ENCODE data around the gene PDGFD.

The PDGFD gene

DNA sequence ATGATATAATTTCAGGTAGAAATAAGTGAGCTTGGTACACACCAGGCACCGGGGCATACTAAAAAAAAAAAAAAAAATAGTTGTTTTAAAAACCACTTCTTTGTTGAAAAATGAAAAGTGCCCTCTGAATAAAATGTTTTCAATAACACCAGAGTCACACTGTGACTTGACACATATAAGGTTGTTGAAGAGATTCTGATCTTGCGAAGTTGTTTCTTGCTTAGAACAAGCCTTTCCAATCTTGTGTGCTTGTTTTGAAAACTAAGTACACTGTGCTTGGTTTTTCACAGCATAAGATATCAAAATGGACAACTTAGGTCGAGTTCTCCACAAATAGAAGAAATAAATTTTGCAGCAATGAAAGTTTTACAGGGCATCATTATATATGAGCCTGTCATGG is 17.0 kb downstream of the PDGFD start:
- TF ChIP-seq, protein P1, sequence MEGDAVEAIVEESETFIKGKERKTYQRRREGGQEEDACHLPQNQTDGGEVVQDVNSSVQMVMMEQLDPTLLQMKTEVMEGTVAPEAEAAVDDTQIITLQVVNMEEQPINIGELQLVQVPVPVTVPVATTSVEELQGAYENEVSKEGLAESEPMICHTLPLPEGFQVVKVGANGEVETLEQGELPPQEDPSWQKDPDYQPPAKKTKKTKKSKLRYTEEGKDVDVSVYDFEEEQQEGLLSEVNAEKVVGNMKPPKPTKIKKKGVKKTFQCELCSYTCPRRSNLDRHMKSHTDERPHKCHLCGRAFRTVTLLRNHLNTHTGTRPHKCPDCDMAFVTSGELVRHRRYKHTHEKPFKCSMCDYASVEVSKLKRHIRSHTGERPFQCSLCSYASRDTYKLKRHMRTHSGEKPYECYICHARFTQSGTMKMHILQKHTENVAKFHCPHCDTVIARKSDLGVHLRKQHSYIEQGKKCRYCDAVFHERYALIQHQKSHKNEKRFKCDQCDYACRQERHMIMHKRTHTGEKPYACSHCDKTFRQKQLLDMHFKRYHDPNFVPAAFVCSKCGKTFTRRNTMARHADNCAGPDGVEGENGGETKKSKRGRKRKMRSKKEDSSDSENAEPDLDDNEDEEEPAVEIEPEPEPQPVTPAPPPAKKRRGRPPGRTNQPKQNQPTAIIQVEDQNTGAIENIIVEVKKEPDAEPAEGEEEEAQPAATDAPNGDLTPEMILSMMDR (IDR thresholded peaks at IDR 0.05) = no peak
- Histone ChIP-seq H3K27ac (no peak overlapping the region), H3K4me3 (no peak overlapping the region)
- DNase-seq (ENCODE audit: low spot score) = no peak

GRCh38 chr11:104146421-104146820 is 17.5 kb downstream of the PDGFD start:
- H3K27ac ChIP-seq = no peak overlapping the region
- no peak for DNase-seq (ENCODE audit: low spot score)
- no peak overlapping the region for H3K4me3 ChIP-seq
- TF ChIP-seq, protein P1 (IDR thresholded peaks at IDR 0.05) = no peak

DNA sequence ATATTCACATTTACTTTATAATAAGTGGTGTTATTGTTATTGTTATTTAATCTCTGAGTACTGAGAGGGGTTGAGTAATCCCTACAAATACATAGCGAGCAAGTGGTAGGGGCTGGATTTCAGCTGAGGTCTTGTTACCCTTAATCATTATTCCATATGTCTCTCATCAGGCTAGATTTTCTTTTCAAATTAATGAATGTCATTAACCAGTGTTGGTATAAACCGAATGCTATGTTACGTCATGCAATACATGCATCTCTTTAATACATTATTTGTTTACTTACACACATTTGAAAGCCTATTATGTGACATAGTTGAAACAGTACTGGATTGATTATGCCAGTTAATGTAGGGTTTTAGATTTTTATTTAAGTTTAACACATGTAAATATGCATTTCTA is 18.9 kb downstream of the PDGFD start:
- DNase-seq (ENCODE audit: low spot score) = no peak
- TF ChIP-seq, protein P1 (IDR thresholded peaks at IDR 0.05) = no peak
- no peak overlapping the region for H3K27ac ChIP-seq
- H3K4me3 ChIP-seq = no peak overlapping the region

DNA sequence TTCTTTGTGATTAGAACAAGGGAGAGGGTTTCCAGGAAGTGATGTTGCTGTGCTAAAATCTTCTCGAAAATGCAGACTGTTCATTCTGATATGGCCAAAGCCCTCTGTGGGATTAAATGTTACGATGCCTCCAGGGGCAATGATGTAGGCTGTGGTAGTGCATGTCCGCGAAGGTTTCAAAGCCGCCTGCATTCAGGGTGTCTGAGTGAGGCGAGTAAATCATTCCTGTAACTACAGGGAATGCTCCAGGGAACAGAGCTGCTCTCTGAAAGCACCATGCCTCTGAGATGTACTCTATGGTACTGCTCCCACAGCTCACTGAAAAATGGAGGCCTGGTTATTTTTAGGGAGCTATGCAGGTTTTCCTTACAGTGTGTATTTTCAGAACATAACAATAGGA is 21.2 kb downstream of the PDGFD start:
- no peak for DNase-seq (ENCODE audit: low spot score)
- TF ChIP-seq, protein P1 (IDR thresholded peaks at IDR 0.05) = no peak
- Histone ChIP-seq H3K4me3 (no peak overlapping the region), H3K27ac (no peak overlapping the region)

- Histone ChIP-seq H3K27ac (no peak overlapping the region), H3K4me3 (no peak overlapping the region)
- TF ChIP-seq, protein P1 (IDR thresholded peaks at IDR 0.05) = no peak
- no peak for DNase-seq (ENCODE audit: low spot score)
Measured at GRCh38 chr11:104136861-104137260, 27.1 kb downstream of the PDGFD start.

- DNase-seq (ENCODE audit: low spot score) = no peak
- TF ChIP-seq, protein P1 (IDR thresholded peaks at IDR 0.05) = no peak
- H3K27ac ChIP-seq = no peak overlapping the region
- no peak overlapping the region for H3K4me3 ChIP-seq
Measured at GRCh38 chr11:104134745-104135144, 29.2 kb downstream of the PDGFD start.

- DNase-seq (ENCODE audit: low spot score) = no peak
- TF ChIP-seq, protein P1 (IDR thresholded peaks at IDR 0.05) = no peak
- H3K4me3 ChIP-seq = no peak overlapping the region
- no peak overlapping the region for H3K27ac ChIP-seq
Measured at GRCh38 chr11:104130161-104130560, 33.8 kb downstream of the PDGFD start.
